GM12865 (cell line): ENCODE results near the gene CALD1.

Source experiments
- DNase-seq: peaks from one replicate; pipeline ENCODE4 v3.0.0; 2010; ENCODE audit warnings: low read depth
- H3K4me3 ChIP-seq: 2 replicates; pipeline ENCODE4 v1.5.1; 2011; ENCODE audit warnings: mild to moderate bottlenecking, low read depth, low read length, control low read depth
- TF ChIP-seq, protein P1 (sequence below): IDR thresholded peaks from 2 replicates; pipeline ENCODE4 v1.5.1; 2011; ENCODE audit warnings: low read length, control low read depth, low read depth, inconsistent platforms; ENCODE audit not compliant: insufficient read depth; ENCODE audit errors: missing control alignments

CALD1 gene

DNA sequence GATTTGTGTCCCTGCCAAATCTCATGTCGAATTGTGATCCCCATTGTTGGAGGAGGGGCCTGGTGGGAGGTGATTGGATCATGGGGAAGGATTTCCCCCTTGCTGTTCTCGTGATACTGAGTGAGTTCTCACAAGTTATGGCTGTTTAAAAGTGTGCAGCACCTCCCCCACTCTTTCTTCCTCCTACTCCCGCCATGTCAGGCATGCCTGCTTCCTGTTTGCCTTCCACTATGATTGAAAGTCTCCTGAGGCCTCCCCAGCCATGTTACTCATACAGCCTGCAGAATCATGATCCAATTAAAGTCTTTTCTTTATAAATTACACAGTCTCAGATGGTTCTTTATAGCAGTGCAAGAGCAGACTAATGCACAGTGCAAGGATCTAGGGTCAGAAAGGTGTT is 75.4 kb downstream of the CALD1 start:
- DNase-seq, result no peak
- H3K4me3 ChIP-seq, result no peak overlapping the region
- TF ChIP-seq, protein P1, sequence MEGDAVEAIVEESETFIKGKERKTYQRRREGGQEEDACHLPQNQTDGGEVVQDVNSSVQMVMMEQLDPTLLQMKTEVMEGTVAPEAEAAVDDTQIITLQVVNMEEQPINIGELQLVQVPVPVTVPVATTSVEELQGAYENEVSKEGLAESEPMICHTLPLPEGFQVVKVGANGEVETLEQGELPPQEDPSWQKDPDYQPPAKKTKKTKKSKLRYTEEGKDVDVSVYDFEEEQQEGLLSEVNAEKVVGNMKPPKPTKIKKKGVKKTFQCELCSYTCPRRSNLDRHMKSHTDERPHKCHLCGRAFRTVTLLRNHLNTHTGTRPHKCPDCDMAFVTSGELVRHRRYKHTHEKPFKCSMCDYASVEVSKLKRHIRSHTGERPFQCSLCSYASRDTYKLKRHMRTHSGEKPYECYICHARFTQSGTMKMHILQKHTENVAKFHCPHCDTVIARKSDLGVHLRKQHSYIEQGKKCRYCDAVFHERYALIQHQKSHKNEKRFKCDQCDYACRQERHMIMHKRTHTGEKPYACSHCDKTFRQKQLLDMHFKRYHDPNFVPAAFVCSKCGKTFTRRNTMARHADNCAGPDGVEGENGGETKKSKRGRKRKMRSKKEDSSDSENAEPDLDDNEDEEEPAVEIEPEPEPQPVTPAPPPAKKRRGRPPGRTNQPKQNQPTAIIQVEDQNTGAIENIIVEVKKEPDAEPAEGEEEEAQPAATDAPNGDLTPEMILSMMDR, result no peak

DNA sequence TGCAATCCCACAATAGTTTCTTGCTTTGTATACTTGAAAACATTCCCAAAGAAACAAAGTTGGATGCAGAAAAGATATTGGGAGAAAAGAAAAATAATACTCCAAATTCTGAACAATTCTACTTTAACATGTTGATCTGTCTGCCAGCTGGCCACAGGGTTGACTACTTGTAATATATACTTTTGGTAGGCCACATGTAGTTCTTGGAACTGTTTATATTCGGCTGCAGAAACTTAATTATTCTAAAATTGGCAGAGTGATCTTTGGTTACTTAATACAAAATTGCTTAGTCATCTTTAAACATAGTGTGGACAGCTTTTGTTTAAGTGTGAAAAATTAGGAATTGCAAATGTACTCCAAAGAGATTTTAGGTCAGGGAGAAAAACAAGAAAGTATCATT is 76.0 kb downstream of the CALD1 start:
- DNase-seq, result no peak
- TF ChIP-seq, protein P1, result no peak
- H3K4me3 ChIP-seq, result no peak overlapping the region

DNA sequence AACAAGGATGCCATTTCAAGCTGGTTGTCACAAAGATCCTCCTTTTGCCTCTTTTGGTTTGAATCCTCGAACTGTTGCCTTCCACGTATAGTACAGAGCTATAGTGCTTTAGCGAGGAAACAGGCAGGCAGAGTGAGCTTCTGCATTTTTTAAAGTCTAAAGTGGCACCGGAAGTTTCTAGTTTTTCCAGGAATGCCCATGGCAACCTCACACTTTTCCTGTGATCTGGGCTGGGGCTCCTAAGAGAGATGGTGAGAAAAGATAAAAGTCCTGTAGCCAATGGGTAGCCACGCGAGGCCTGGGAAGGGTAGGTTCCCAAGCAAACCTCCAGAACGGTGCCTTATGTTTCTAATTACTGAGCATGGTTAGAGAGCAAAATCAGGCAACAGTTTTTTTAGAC is 76.7 kb downstream of the CALD1 start:
- TF ChIP-seq, protein P1, result no peak
- no peak for DNase-seq
- H3K4me3 ChIP-seq, result no peak overlapping the region

DNA sequence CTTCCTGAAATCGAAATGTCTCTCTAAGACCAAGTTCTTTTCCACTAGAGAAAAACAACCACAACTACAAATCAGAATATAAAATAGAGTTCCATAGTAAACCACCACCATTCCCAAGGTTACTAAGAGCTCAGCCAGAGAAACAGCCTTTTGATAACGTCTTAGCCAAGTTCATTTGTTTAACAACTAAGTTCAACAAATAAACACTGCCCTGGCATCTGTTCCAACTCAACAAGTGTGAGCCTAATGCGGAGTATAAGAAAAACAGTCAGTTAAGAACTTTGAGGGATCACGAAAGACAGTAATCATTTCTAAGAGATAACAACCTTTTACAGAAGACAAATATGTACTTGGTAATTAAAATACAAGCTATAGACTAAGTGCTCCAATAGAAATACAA is 77.3 kb downstream of the CALD1 start:
- DNase-seq, result no peak
- H3K4me3 ChIP-seq, result no peak overlapping the region
- TF ChIP-seq, protein P1, result no peak

DNA sequence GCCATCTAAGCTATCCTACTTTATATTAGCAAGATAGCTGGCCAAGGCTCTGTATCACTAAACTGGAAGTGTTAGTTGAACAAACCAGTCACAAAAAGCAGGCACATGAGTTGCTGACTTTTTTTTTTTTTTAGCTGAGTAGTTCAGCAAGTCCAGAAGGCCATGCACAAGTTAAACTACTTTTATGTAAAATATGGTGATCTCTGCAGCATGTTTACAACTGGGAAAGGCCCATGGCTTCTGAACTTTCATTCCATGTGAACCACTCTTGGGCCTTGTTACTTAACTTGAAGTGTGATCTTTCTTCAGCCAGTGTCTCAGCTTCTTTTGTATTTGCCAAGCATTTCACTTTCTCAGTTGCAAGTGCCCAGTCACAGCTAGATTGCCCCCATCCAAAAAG is 78.5 kb downstream of the CALD1 start:
- H3K4me3 ChIP-seq, result no peak overlapping the region
- DNase-seq, result no peak
- TF ChIP-seq, protein P1, result no peak

DNA sequence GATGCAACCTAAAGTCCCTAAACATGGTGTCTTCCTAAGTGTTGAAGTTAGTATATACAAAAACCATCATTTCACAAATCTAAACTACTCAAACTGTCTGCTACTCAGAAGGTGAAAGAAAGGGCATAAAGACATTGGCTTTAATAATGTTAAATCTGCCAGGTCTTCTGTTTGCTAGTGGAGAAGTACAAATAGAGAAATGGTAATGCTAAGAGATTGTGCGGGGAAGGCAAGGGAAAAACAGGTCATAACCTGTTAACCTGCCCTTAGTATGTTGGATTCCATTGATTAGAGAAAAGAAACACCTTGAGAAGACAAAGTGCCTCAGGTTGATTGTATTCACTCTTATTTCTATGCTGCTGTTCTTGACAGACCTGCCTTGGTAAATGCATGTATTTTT is 80.3 kb downstream of the CALD1 start:
- TF ChIP-seq, protein P1, result no peak
- no peak overlapping the region for H3K4me3 ChIP-seq
- DNase-seq, result no peak

DNA sequence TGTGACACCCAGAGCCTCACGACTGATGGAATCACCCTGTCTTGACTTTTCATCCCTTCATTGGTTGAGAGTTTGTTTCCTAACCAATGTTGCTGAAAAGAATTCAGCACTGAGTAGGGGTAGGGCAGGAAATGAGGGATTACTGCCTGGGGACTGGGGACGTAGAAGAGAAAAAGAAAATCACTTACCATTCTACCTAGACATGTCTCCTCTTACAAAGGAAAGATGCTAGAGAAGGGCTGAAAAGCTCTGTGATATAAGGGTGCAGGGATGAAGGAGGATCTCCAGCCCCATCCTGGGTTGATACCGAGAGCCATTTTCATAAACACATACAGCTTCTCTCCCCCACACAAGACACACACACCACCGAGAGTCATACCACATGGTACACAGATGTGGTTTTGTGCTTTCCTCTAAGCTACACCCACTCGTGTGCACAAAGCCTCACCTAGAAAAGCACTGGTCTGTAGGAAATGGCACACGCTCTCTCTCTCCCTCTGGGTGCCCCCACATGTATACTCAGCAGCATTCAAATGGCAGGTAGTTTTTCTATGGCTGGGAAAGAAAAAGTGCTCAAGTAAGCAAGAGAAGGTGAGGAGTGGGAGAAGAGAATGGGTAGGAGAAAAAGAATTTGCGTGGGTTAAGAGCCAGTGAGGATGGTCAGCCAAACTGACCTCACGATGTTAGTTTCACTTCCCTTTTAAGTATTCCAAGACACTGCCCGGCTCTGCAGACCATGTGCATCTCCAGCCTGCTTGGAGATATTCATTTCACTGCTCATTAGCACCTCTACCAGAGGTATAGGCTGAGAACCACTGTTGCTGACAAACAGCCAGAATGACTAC is 85.8 kb downstream of the CALD1 start:
- peak; percentile 48 for DNase-seq
- H3K4me3 ChIP-seq, result no peak overlapping the region

More for the DNA sequence above, 85.8 kb downstream of the CALD1 start:
- TF ChIP-seq, protein P1, result no peak
